ENCODE results near the gene FMO4.
"Not testable (repeated sequence)": the region's sequence is repeated elsewhere in the genome, so short reads cannot be mapped to it uniquely, and the experiment has no call there.

FMO4 gene

DNA sequence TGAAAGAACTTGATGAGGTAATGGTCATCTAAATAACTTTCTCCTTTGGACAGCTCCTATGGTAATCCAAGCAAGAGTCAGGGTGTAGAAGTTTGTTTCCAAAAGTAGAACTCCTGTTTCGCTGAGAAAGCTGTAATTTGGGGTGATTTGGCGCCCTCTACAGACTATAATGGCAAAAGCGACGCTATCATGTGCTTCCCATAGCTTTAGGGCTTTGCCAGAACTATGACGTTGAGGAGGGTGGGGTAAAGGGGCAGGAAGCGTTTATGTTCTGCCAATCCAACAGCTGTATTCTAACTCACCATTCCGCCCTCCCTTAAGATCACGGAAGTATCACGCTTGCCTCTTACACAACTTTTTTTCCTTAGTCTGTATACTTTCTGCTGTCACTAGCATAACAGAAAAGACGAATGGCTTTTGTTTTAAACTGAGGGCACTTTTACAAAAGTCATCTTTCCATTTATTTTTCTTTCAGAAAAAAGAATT, at the start of gene FMO4:
FMO4 (plus strand) TSS at position 349 of the 486 bp plus-strand sequence. CDS start 5,643 bp downstream, outside the sequence.
- in situ Hi-C loops (cut with MboI; ENCODE audit: low sequenced_read_pairs), result no loop called here

- in situ Hi-C loops (cut with MboI; ENCODE audit: low sequenced_read_pairs), result no loop called here
Measured at GRCh38 chr1:171265686-171266085, 48.3 kb upstream of the FMO4 start.

DNA sequence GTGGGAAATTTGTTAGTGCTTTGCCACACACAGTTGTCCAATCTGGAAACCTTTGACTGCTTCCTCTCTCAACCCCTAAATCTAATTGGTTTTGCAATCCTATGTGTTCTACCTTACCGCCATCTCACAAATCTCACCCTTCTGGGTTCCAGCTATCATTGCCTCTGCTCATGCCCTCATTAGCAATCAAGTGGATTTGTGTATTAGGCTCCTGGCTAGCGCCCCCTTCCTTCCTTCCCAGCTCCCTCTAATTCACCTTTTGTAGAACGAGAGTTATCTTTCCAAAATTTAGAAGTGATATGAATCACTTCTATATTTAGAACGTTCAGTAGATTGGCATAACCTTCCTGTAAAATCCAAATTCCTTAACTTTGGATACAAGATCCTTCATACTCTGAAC, 47.1 kb upstream of the FMO4 start:
- in situ Hi-C loops (cut with MboI; ENCODE audit: low sequenced_read_pairs), result no loop called here

DNA sequence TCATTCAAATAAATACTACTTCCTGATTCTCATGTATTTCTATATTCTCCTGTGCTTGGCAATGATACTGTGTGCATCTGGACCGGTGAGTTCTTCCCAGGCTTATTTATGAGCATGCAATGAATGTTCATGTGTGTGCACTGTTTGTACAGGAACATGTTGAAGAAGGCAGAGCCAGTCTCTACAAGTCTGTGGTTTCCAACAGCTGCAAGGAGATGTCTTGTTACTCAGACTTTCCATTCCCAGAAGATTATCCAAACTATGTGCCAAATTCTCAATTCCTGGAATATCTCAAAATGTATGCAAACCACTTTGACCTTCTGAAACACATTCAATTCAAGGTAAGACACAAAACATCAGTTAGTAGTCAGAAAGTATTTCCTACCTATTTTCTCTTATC, 46.6 kb upstream of the FMO4 start:
- in situ Hi-C loops (cut with MboI; ENCODE audit: low sequenced_read_pairs), result no loop called here

DNA sequence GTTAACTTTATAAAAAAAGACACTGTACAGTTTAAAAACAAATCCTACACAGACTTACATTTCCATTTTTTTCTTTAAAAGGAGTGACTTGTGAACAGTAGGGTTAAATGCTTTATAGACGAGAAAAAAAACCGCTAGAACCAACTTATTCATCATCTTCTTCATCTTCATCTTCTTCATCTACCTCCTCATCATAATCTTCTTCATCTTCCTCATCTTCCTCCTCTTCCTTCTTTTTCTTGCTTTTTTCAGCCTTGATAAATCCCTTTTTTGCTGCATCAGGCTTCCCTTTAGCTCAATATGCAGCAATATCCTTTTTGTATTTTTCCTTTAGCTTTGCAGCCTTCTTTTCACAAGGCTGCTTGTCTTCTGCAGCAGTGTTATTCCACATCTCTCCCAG, 43.2 kb upstream of the FMO4 start:
- in situ Hi-C loops (cut with MboI; ENCODE audit: low sequenced_read_pairs), result no loop called here

- in situ Hi-C loops (cut with MboI; ENCODE audit: low sequenced_read_pairs), result no loop called here
Measured at GRCh38 chr1:171277534-171277933, 36.4 kb upstream of the FMO4 start.

GRCh38 chr1:171279234-171279633, 34.7 kb upstream of the FMO4 start:
- in situ Hi-C loops (cut with MboI; ENCODE audit: low sequenced_read_pairs), result no loop called here

DNA sequence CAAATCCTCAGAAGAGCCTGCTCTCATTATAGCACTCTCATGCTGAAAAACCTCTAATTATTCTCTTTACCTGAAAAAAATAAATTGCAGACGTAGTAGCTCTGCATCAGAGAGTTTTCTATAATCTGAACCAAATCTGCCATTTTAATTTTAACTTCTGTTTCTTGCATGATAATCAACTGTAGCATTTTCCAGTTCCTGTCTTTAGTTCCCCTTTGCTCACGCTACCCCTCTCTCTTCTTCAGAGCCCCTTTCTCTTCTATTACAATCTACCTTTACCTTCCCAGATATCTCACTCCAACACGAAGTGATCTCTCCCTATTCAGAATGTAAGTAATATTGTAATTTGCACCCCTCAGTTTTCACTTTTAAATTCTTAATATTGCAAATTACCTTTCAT, 34.3 kb upstream of the FMO4 start:
- in situ Hi-C loops (cut with MboI; ENCODE audit: low sequenced_read_pairs), result no loop called here

DNA sequence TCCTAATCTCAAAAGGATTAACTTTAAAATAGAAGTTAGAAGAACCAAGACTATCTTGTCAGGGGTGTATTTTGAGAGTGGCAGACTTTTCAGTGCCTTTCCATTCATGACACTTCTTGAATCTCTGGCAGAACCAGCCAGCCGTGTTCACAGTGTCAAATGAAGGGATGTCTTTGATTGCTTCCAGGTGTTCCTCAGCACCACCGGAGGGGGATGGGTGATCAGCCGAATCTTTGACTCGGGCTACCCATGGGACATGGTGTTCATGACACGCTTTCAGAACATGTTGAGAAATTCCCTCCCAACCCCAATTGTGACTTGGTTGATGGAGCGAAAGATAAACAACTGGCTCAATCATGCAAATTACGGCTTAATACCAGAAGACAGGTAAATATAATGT, 33.4 kb upstream of the FMO4 start:
- in situ Hi-C loops (cut with MboI; ENCODE audit: low sequenced_read_pairs), result no loop called here

DNA sequence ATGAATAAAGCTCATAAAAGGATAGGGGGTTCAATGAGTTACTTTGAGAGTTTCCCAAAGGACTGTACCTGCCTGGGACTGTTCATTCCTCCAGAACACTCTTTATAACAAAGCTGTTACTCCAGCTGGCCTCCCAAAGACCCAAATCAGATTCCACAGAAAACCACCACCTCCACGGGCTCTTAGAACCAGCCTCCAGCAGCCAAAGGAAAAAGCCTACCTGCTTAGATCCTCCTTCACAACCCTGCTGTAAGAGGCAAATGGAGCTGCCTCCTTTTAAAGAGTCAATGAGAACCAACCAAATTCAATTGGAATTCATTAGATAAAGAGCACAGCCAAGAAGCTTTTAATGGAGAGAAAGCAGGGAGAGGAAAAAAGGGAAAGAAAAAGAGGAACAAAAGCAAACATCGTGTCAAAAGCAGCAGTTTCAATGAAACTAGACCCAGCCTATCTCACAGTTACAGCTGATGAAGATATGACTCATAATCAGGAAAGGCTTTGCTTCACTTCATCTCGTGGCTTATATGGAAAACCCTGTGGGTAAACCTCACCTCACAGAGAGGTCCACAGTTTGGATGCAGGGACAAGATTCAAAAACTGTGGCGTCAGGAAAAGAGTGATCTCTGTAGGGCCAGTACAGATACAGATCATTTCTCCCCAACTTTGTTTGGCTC, 27.8 kb upstream of the FMO4 start:
- in situ Hi-C loops (cut with MboI; ENCODE audit: low sequenced_read_pairs), result no loop called here

- in situ Hi-C loops (cut with MboI; ENCODE audit: low sequenced_read_pairs), result no loop called here
Measured at GRCh38 chr1:171290621-171291020, 23.4 kb upstream of the FMO4 start.

DNA sequence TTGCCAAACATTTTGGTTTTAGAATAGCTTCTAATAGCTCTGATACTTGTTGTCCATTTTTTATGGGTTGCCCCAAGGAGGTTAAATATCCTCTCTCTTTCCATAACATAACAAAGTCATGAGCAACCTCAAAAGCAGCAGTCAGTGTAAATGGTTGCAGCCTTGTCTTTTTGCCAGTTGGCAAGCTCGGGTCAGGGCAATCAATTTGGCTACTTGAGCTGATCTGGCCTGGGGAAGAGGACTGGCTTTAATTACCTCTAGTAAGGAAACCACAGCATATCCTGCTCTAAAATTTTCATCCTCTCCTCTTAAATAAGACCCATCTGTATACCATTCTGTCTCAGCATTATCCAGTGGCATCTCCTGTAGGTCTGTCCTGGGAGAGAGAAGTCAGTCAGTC, 21.2 kb upstream of the FMO4 start:
- in situ Hi-C loops (cut with MboI; ENCODE audit: low sequenced_read_pairs), result no loop called here

- in situ Hi-C loops (cut with MboI; ENCODE audit: low sequenced_read_pairs), result not testable (repeated sequence)
Measured at GRCh38 chr1:171295383-171295782, 18.6 kb upstream of the FMO4 start.

DNA sequence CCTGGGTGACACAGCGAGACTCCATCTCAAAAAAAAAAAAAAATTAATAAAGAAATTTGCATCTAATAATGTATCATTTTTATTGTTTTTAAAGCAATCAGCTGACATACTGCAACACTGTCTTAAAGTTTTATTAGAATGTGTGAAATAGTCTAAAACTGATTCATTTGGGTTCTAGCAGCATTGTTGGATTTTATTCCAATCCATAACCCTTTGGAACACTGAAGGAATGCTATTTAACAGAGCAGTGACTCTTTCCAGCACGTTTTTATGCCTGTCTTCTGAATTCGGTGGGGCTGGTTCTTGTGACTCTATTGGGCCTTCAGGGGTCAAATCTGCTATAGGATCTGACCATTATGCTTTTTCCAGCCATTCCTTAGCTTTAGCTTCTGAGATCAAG, 18.2 kb upstream of the FMO4 start:
- in situ Hi-C loops (cut with MboI; ENCODE audit: low sequenced_read_pairs), result no loop called here

GRCh38 chr1:171296897-171297296, 17.1 kb upstream of the FMO4 start:
- in situ Hi-C loops (cut with MboI; ENCODE audit: low sequenced_read_pairs), result no loop called here

DNA sequence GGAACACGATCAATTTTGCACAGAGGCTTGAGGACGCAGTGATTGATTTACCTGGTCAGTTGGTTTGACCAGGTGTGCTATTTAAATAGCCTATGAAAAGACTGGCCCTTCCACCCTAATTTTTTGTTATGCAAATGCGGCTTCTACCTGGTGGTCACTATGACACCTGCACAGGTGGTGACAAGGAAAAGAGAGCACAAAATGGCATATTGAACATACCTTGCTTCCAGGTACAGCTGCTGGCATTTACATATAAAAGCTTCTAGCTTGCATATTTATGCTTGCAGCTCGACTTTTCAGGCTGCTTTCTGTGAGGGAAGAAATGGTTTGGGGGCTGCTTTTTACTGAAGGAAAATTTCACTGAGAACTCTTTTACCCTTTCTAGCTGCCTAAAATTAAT, 15.3 kb upstream of the FMO4 start:
- in situ Hi-C loops (cut with MboI; ENCODE audit: low sequenced_read_pairs), result no loop called here

DNA sequence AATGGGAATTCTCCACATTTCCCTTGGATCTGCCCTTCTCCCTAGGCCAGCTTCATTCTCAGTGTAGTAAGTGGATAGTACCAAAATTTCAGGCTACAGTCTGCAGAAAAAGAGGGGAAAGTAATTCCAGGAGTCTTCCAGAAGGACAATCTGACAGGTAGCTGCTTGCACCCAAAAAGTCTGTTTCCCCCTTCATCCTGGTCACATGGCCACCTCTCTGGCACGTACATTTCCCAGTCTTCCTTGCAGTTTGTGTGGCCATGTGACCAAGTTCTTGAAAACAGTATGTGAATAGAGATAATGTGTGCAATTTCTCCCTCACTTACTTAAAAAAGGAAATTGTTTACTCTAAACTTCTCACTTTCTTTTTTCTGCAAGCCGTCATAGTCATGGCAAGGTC, 14.6 kb upstream of the FMO4 start:
- in situ Hi-C loops (cut with MboI; ENCODE audit: low sequenced_read_pairs), result no loop called here

GRCh38 chr1:171300401-171300800, 13.6 kb upstream of the FMO4 start:
- in situ Hi-C loops (cut with MboI; ENCODE audit: low sequenced_read_pairs), result no loop called here

DNA sequence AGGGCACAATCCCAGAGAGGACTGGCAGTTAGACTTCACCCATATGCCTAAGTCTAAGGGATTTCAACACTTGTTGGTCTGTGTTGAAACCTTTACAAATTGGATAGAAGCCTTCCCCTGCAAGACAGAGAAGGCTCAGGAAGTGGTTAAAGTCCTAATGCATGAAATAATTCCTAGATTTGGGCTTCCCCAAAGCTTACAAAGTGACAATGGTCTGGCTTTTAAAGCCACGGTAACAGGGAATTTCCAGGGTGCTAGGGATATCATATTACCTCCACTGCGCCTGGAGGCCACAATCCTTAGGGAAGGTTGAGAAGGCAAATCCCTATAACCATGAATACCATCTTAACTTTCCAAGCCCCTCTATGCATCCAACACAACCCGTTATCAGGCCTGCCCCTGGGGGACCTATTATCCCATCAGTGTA, 3.3 kb upstream of the FMO4 start:
- in situ Hi-C loops (cut with MboI; ENCODE audit: low sequenced_read_pairs), result no loop called here

GRCh38 chr1:171311771-171312558, 2.0 kb upstream of the FMO4 start:
- in situ Hi-C loops (cut with MboI; ENCODE audit: low sequenced_read_pairs), result no loop called here

DNA sequence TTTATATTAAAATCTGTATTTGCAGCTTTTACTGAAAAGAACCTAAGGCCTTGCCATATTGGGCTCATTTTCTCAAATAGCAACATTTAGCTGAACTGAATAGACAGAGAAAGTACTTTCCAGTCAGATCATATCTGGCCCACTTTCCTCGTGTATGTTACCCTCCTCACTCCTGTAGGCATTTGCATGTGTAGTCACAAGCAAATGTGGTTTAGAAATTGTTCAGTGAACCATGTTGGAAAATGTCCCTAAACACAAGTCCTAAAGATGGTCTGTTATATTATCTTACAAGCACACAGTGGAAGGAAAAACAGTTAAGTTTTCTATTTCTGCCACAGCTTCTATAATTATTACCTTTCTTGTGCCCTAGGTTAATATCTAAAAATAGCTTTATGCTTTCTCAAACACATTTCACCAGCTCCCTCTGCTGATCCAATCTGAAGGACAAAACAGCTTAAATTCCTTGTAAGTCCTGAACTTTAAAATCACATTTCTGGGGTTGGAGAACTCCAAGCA, 606 bp upstream of the FMO4 start:
- in situ Hi-C loops (cut with MboI; ENCODE audit: low sequenced_read_pairs), result no loop called here

DNA sequence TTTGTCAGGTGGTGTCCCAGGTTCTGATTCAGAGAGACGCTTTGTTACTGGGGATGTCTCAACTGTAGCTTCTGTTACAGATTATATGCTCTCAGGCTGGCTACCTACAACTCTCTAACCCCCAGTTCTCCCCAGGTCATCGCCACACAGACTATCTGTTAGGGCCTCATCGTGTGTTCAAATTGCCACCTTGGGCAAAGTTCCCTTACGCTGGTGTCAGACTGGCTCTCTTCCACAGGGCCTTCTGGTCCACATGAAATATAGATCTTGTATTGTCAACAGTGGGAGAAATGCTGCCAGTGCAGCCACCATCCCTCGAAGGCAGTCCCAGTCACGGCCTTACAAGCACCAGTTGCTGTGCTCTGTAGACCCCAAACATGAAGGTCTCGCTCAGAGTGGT, 15.3 kb downstream of the FMO4 start:
- in situ Hi-C loops (cut with MboI; ENCODE audit: low sequenced_read_pairs), result no loop called here

Data from HL-60/S4 treated with phorbol 12-myristate 13-acetate at 8.2 ng/mL for 4 days and 3 days (cell line).